Fibroblast of lung (primary cell): ENCODE measurements around the gene C9orf85. TPM values are rescaled to one million over a fixed set of nuclear protein-coding genes. Genes with fewer than 3 reads are reported as not detected.
"Not testable (repeated sequence)": the region's sequence is repeated elsewhere in the genome, so short reads cannot be mapped to it uniquely, and the experiment has no call there.

Experiments used
- DNase-seq, 2 donors: peaks; one replicate each; pipeline versions ENCODE4 v3.0.0 to v3.0.0-alpha.2; 2010; ENCODE audit warnings: low read depth in 2 of 2
- H2AFZ ChIP-seq: 2 replicates; pipeline ENCODE4 v1.5.1; 2012; ENCODE audit warnings: low read length, control low read depth, inconsistent platforms
- H3K27ac ChIP-seq: 2 replicates; pipeline ENCODE4 v1.5.1; 2011; ENCODE audit warnings: low read length, control low read depth; ENCODE audit not compliant: insufficient read depth
- H3K27me3 ChIP-seq: 2 replicates; pipeline ENCODE4 v1.5.1; 2011; ENCODE audit warnings: mild to moderate bottlenecking, low read length; ENCODE audit not compliant: control insufficient read depth, insufficient read depth
- H3K36me3 ChIP-seq: 2 replicates; pipeline ENCODE4 v1.5.1; 2011; ENCODE audit warnings: low read length; ENCODE audit not compliant: control insufficient read depth, insufficient read depth
- H3K4me1 ChIP-seq: 2 replicates; pipeline ENCODE4 v1.5.1; 2011; ENCODE audit warnings: low read length; ENCODE audit not compliant: control insufficient read depth, insufficient read depth; ENCODE audit errors: extremely low read depth
- H3K4me2 ChIP-seq: 2 replicates; pipeline ENCODE4 v1.5.1; 2011; ENCODE audit warnings: low read length, control low read depth; ENCODE audit not compliant: insufficient read depth; ENCODE audit errors: extremely low read depth
- H3K4me3 ChIP-seq, 4 experiments: fragments of 200-600 bp in 1 of 4; sonication (generic) in 1 of 4; replicated peaks in 1 of 4; 2 replicates each; pipeline ENCODE4 v1.5.1; 2011 to 2016; ENCODE audit warnings: low read length in 4 of 4, low read depth in 3 of 4, mild to moderate bottlenecking in 3 of 4, control low read depth in 2 of 4, inconsistent platforms in 1 of 4, mixed read lengths in 1 of 4; ENCODE audit not compliant: insufficient read depth in 1 of 4; ENCODE audit errors: control extremely low read depth in 1 of 4
- H3K79me2 ChIP-seq: 2 replicates; pipeline ENCODE4 v1.5.1; 2012; ENCODE audit warnings: mild to moderate bottlenecking, low read length, inconsistent platforms; ENCODE audit not compliant: control insufficient read depth, insufficient read depth
- H3K9ac ChIP-seq: 2 replicates; pipeline ENCODE4 v1.5.1; 2011; ENCODE audit warnings: mild to moderate bottlenecking, low read length, control low read depth; ENCODE audit not compliant: insufficient read depth
- H3K9me3 ChIP-seq: 2 replicates; pipeline ENCODE4 v1.5.1; 2012; ENCODE audit warnings: low read depth, low read length; ENCODE audit not compliant: control insufficient read depth, insufficient read depth
- H4K20me1 ChIP-seq: 2 replicates; pipeline ENCODE4 v1.5.1; 2011; ENCODE audit warnings: low read length; ENCODE audit not compliant: control insufficient read depth, insufficient read depth; ENCODE audit errors: extremely low read depth
- CTCF ChIP-seq, 2 donors: IDR thresholded peaks in 1 of 2; conservative IDR thresholded peaks in 1 of 2; 1 replicate in 1 of 2; 2 replicates in 1 of 2; pipeline ENCODE4 v1.5.1; 2011 to 2012; ENCODE audit warnings: low read length in 2 of 2, control low read depth in 1 of 2, inconsistent platforms in 1 of 2, low read depth in 1 of 2, mild to moderate bottlenecking in 1 of 2
- EZH2 ChIP-seq: IDR thresholded peaks from 2 replicates; pipeline ENCODE4 v1.5.1; 2012; ENCODE audit warnings: low read length, control low read depth, mild to moderate bottlenecking; ENCODE audit errors: missing control alignments
- polyA plus RNA-seq, 2 donors: library from polyadenylated mRNA; depleted of rRNA in 1 of 2; stranded (reverse) in 1 of 2; unstranded in 1 of 2; fragments of >200 nt; gene quantifications; 2 replicates each; pipeline ENCODE4 v1.2.1, GENCODE V29; 2011 to 2012; ENCODE audit warnings: missing spikeins in 1 of 2
- total RNA-seq: library from RNA; depleted of rRNA; stranded (reverse); fragments of >200 nt; gene quantifications from 2 replicates; pipeline ENCODE4 v1.2.1, GENCODE V29; 2014

The C9orf85 gene
- total and polyA plus RNA-seq, 2 donors (not counting 1 experiment from before 2014, with no cell fraction given), result 17.3 to 22.5 TPM

- TF ChIP-seq CTCF (conservative IDR thresholded peaks at IDR 0.05 in 1 of 2, IDR thresholded peaks at IDR 0.05 in 1 of 2; ENCODE audit: low read depth in 1 of 2, low read length in 2 of 2), result no peak
- no peak for TF ChIP-seq EZH2
- no peak overlapping the region for H3K4me3 ChIP-seq
- no peak overlapping the region for H2AFZ ChIP-seq
- H3K4me2 ChIP-seq, result no peak overlapping the region
- H4K20me1 ChIP-seq, result no peaks in the 10 kb centered on the region
- H3K36me3 ChIP-seq, result no peaks in the 10 kb centered on the region
- no peak for DNase-seq
- H3K9me3 ChIP-seq, result no peaks in the 10 kb centered on the region
- H3K4me1 ChIP-seq, result no peaks in the 10 kb centered on the region
- H3K9ac ChIP-seq, result no peak overlapping the region
- H3K27ac ChIP-seq, result no peak overlapping the region
- H3K79me2 ChIP-seq, result no peaks in the 10 kb centered on the region
- H3K27me3 ChIP-seq, result no peaks in the 10 kb centered on the region
Measured at GRCh38 chr9:71990466-71990865, 79.0 kb downstream of the C9orf85 start.

- H3K9me3 ChIP-seq, result no peaks in the 10 kb centered on the region
- H3K4me3 ChIP-seq, result no peak overlapping the region
- no peak for DNase-seq
- H3K36me3 ChIP-seq, result no peaks in the 10 kb centered on the region
- no peak overlapping the region for H2AFZ ChIP-seq
- no peak overlapping the region for H3K9ac ChIP-seq
- H3K79me2 ChIP-seq, result no peaks in the 10 kb centered on the region
- no peaks in the 10 kb centered on the region for H4K20me1 ChIP-seq
- H3K4me1 ChIP-seq, result no peaks in the 10 kb centered on the region
- H3K27ac ChIP-seq, result no peak overlapping the region
- no peak overlapping the region for H3K4me2 ChIP-seq
- no peak for TF ChIP-seq CTCF (conservative IDR thresholded peaks at IDR 0.05 in 1 of 2, IDR thresholded peaks at IDR 0.05 in 1 of 2; ENCODE audit: low read depth in 1 of 2, low read length in 2 of 2)
- no peaks in the 10 kb centered on the region for H3K27me3 ChIP-seq
Measured at GRCh38 chr9:72005451-72005850, 94.0 kb downstream of the C9orf85 start.

GRCh38 chr9:72006501-72006900, 95.1 kb downstream of the C9orf85 start:
- DNase-seq, result peak in 1 of 2 donors; percentile 35
- no peaks in the 10 kb centered on the region for H3K79me2 ChIP-seq
- no peak overlapping the region for H3K27ac ChIP-seq
- no peak overlapping the region for H3K9ac ChIP-seq
- no peaks in the 10 kb centered on the region for H4K20me1 ChIP-seq
- no peaks in the 10 kb centered on the region for H3K4me1 ChIP-seq
- H3K4me3 ChIP-seq, result no peak overlapping the region
- H2AFZ ChIP-seq, result no peak overlapping the region
- H3K9me3 ChIP-seq, result no peaks in the 10 kb centered on the region
- no peak for TF ChIP-seq CTCF (conservative IDR thresholded peaks at IDR 0.05 in 1 of 2, IDR thresholded peaks at IDR 0.05 in 1 of 2; ENCODE audit: low read depth in 1 of 2, low read length in 2 of 2)
- no peak for TF ChIP-seq EZH2
- no peak overlapping the region for H3K4me2 ChIP-seq
- no peaks in the 10 kb centered on the region for H3K36me3 ChIP-seq
- H3K27me3 ChIP-seq, result no peaks in the 10 kb centered on the region

- not testable (repeated sequence) for H3K36me3 ChIP-seq, DNase-seq, H3K4me2 ChIP-seq, H3K79me2 ChIP-seq, H3K27ac ChIP-seq, H3K27me3 ChIP-seq, H3K4me1 ChIP-seq, H3K9ac ChIP-seq, H2AFZ ChIP-seq, H4K20me1 ChIP-seq, H3K9me3 ChIP-seq, H3K4me3 ChIP-seq
Measured at GRCh38 chr9:72007726-72008125, 96.3 kb downstream of the C9orf85 start.
